K562 (cell line): ENCODE results near the gene RNASEH1. TPM values are rescaled to one million over a fixed set of nuclear protein-coding genes. Genes with fewer than 3 reads are reported as not detected.

Experiments
- CAMTA2 ChIP-seq: fragments of 250-450 bp; sonication (Bioruptor Pico); conservative IDR thresholded peaks from 2 replicates; pipeline ENCODE4 v1.5.1; 2022
- CTCFL ChIP-seq: IDR thresholded peaks from 2 replicates; pipeline ENCODE4 v1.6.1; 2011; ENCODE audit warnings: borderline replicate concordance, low read depth, mild to moderate bottlenecking, moderate library complexity, low read length; ENCODE audit not compliant: insufficient read depth, poor library complexity, severe bottlenecking
- DEAF1 ChIP-seq: fragments of 450-650 bp; formaldehyde crosslinking; IDR thresholded peaks from 2 replicates; pipeline ENCODE4 v1.4.0; 2020; ENCODE audit warnings: mild to moderate bottlenecking, moderate library complexity
- NFE2L1 ChIP-seq: fragments of 450-650 bp; IDR thresholded peaks from 2 replicates; pipeline ENCODE4 v1.6.1; 2016; ENCODE audit warnings: missing genetic modification characterization, low read depth, mild to moderate bottlenecking, missing compliant biosample characterization, moderate library complexity, borderline replicate concordance
- PRPF4 ChIP-seq: fragments of 200-400 bp; formaldehyde crosslinking; IDR thresholded peaks from one replicate; pipeline ENCODE4 v1.6.1; 2017; ENCODE audit warnings: low read length, low read depth, mild to moderate bottlenecking; ENCODE audit not compliant: insufficient read depth, poor library complexity, severe bottlenecking
- PTTG1 ChIP-seq: fragments of 450-650 bp; IDR thresholded peaks from 2 replicates; pipeline ENCODE4 v1.6.1; 2016; ENCODE audit warnings: low read depth, mild to moderate bottlenecking, missing genetic modification characterization, missing compliant biosample characterization
- SMARCC2 ChIP-seq: fragments of 450-650 bp; IDR thresholded peaks from 2 replicates; pipeline ENCODE4 v1.6.1; 2017; ENCODE audit warnings: antibody characterized with exemption, moderate library complexity, mild to moderate bottlenecking, low read depth
- SREBF1 ChIP-seq: fragments of 150-350 bp; IDR thresholded peaks from 2 replicates; pipeline ENCODE4 v1.6.1; 2014; ENCODE audit warnings: antibody characterized with exemption, low read depth, low read length, borderline replicate concordance
- TBP ChIP-seq: optimal IDR thresholded peaks from 2 replicates; pipeline ENCODE3; 2011; ENCODE audit warnings: low read depth, low read length, improper control_type of control experiment
- TFAP4 ChIP-seq: sonication (generic); formaldehyde crosslinking; IDR thresholded peaks from 2 replicates; pipeline ENCODE4 v1.8.0; 2022; ENCODE audit warnings: missing genetic modification reagents, mild to moderate bottlenecking, moderate library complexity, borderline replicate concordance
- ZBTB11 ChIP-seq, 3 experiments: fragments of 200-800 bp in 1 of 3; fragments of 250-450 bp in 1 of 3; fragments of 450-650 bp in 1 of 3; sonication (Bioruptor Pico) in 1 of 3; sonication (Bioruptor generic) in 1 of 3; formaldehyde crosslinking in 1 of 3; IDR thresholded peaks; 2 replicates each; pipeline versions ENCODE4 v1.6.1 to v1.8.0; 2016 to 2022; ENCODE audit warnings: mild to moderate bottlenecking in 2 of 3, missing genetic modification characterization in 2 of 3, missing compliant biosample characterization in 1 of 3, moderate library complexity in 1 of 3
- ZNF655 ChIP-seq: fragments of 250-450 bp; sonication (Bioruptor Pico); IDR thresholded peaks from 2 replicates; pipeline ENCODE4 v1.5.0; 2021
- polyA plus RNA-seq, 8 experiments: library from polyadenylated mRNA; depleted of rRNA in 4 of 8; stranded (reverse) in 5 of 8; unstranded in 3 of 8; fragments of >200 nt; fragmentation: Nextera tagmentation in 2 of 8; fragmentation: Illumina TruSeq in 1 of 8; extraction: Ambion mirVana in 2 of 8; extraction: Trizol in 1 of 8; gene quantifications; 2 replicates each; pipeline versions ENCODE4 v1.2.1 to v1.2.3, GENCODE V29; 2011 to 2014; ENCODE audit warnings: inconsistent platforms in 1 of 8, missing spikeins in 1 of 8
- total RNA-seq, 7 experiments: library from RNA; depleted of rRNA in 6 of 7; stranded (reverse); fragments of >200 nt in 6 of 7; fragmentation: Illumina TruSeq in 2 of 7; extraction: Trizol in 2 of 7; gene quantifications; 2 replicates each; pipeline versions ENCODE4 v1.2.1 to v1.2.3, GENCODE V29; 2011 to 2021; ENCODE audit warnings: low replicate concordance in 1 of 7

Gene RNASEH1
- total and polyA plus RNA-seq, 9 of the 15 experiments (the other 6 are each of a cell fraction or from before 2014, with no cell fraction given): 25.7 to 47.5 (median 42.8) TPM

GRCh38 chr2:3594493-3595281 is 36.6 kb upstream of the RNASEH1 start, which contains the start of gene COLEC11 (continued):
- TF ChIP-seq ZBTB11 (CRISPR knock-in tag; IDR thresholded peaks at IDR 0.05): 0 out of 6 replicates have a peak, but pooled peaks of 1 of the 3 experiments have one; percentile 38
- no peak for TF ChIP-seq NFE2L1 (tag)
- TF ChIP-seq TFAP4 (CRISPR knock-in tag): peak; percentile 56; the same call in 1 of the 2 replicates
- TF ChIP-seq ZNF655: no peak
- TF ChIP-seq CTCFL: no peak
- no peak for TF ChIP-seq TBP
- TF ChIP-seq PTTG1 (tag): no peak
- no peak for TF ChIP-seq SREBF1
- TF ChIP-seq DEAF1 (CRISPR knock-in tag): no peak
- no peak for TF ChIP-seq CAMTA2 (CRISPR knock-in tag)
- TF ChIP-seq PRPF4: no peak
- TF ChIP-seq SMARCC2: no peak
